Hematopoietic multipotent progenitor cell treated with erythropoietin and hydrocortisone succinate and interleukin-3 and kit ligand, for 15 days (in vitro differentiated cells): Measurements from ENCODE around the gene ACE.

Experiments used
- DNase-seq: peaks from one replicate; pipeline ENCODE4 v3.0.0-alpha.2; 2015; ENCODE audit warnings: low spot score

Gene ACE

GRCh38 chr17:63491413-63491812 lies 14.6 kb downstream of the ACE start:
- DNase-seq = no peak

- DNase-seq = no peak
Observed at GRCh38 chr17:63491977-63492618, 15.2 kb downstream of the ACE start.

- no peak for DNase-seq
Observed at GRCh38 chr17:63492940-63493339, 16.1 kb downstream of the ACE start.

GRCh38 chr17:63493411-63493810 lies 16.6 kb downstream of the ACE start:
- no peak for DNase-seq

- no peak for DNase-seq
Observed at GRCh38 chr17:63494300-63494928, 17.6 kb downstream of the ACE start.

- DNase-seq = no peak
Observed at GRCh38 chr17:63495491-63495890, 18.6 kb downstream of the ACE start.

GRCh38 chr17:63496177-63496576 lies 19.3 kb downstream of the ACE start:
- DNase-seq = no peak

- no peak for DNase-seq
Observed at GRCh38 chr17:63496663-63497400, 20.0 kb downstream of the ACE start.

GRCh38 chr17:63497708-63498483 lies 21.0 kb downstream of the ACE start:
- no peak for DNase-seq

GRCh38 chr17:63498626-63499195 lies 21.9 kb downstream of the ACE start:
- DNase-seq = no peak

GRCh38 chr17:63500543-63501390 lies 23.9 kb downstream of the ACE start:
- DNase-seq = no peak

- no peak for DNase-seq
Observed at GRCh38 chr17:63503341-63503705, 26.5 kb downstream of the ACE start.

- no peak for DNase-seq
Observed at GRCh38 chr17:63504261-63504660, 27.4 kb downstream of the ACE start.

GRCh38 chr17:63505341-63505740 lies 28.5 kb downstream of the ACE start:
- no peak for DNase-seq

GRCh38 chr17:63506627-63507026 lies 29.8 kb downstream of the ACE start:
- DNase-seq = no peak

- DNase-seq = no peak
Observed at GRCh38 chr17:63511331-63511730, 34.5 kb downstream of the ACE start.

- no peak for DNase-seq
Observed at GRCh38 chr17:63512388-63512787, 35.5 kb downstream of the ACE start.

GRCh38 chr17:63512896-63513644 lies 36.2 kb downstream of the ACE start:
- DNase-seq = no peak

- no peak for DNase-seq
Observed at GRCh38 chr17:63514477-63514876, 37.6 kb downstream of the ACE start.

- DNase-seq = no peak
Observed at GRCh38 chr17:63514974-63515373, 38.1 kb downstream of the ACE start.

GRCh38 chr17:63515426-63515825 lies 38.6 kb downstream of the ACE start:
- DNase-seq = no peak
